Right renal cortex interstitium (tissue), 3 donors: ENCODE results near the gene ZFAND3. TPM values are rescaled to one million over a fixed set of nuclear protein-coding genes. Genes with fewer than 3 reads are reported as not detected.

Experiments used
- DNase-seq, 3 donors: peaks; one replicate each; pipeline ENCODE4 v3.0.0-alpha.2; 2013; ENCODE audit warnings: low read depth in 3 of 3, low spot score in 2 of 3
- polyA plus RNA-seq, 3 donors: library from polyadenylated mRNA; unstranded; fragments of 120-200 nt; gene quantifications; one replicate each; pipeline ENCODE4 v1.2.1, GENCODE V29; 2013; ENCODE audit not compliant: insufficient read length in 3 of 3

Gene ZFAND3
- polyA plus RNA-seq: 100 to 1,000 TPM; 164 to 166 (median 164) TPM

- peak; percentile 95 to 99 (median 96) for DNase-seq
These were observed at the start of gene ZFAND3 for GRCh38 chr6:37819177-37819801. Gene ZFAND3, plus strand, starts transcription at chr6:37819727. Its CDS starts 219 bp downstream, at chr6:37819946.

DNA sequence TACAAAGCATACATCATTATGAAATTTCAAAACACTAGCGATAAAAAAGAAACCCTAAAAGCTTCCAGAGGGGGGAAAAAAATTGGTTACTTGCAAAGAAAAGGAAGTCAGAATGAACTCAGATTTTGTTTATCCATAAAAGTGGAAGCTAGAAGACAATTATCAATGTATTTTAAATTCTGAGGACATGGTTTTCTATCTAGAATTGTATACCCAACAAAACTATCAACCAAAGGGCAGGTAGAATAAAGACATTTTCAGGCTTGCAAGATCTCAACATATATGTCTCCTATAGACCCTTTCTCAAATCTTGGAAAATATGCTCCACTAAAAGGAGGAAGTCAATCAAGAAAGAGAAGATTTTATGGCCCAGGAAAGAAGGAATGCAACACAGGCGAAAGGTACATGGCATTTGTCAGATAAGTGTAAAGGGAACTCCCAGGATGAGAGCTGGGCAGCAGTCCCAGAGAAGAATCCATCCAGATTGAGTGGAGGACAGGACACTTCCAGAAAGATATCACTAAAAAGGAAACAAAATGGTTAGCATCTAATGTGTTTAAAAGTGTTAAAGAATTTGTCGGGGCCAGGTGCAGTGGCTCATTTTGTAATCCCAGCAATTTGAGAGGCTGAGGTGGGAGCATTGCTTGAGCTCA, 45.4 kb upstream of the ZFAND3 start:
- DNase-seq: no peak

DNA sequence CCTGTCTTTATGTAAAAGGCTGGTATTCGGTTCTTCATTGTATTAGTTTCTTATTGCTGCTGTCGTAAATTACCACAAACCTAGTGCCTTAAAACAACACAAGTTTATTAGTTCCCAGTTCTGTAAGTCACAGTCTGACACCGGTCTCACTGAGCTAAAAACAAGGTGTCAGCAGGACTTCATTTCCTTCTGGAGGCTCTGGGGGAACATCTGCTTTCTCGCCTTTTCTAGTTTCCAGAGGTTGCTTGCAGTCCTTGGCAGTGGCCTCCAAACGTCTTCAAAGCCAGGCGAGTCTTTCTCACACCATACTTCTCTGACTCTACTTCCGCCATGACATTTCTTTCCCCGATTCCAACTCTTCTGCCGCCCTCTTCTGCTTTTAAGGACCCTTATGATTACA, 43.0 kb upstream of the ZFAND3 start:
- DNase-seq: no peak

- DNase-seq: no peak
These were observed 42.2 kb upstream of the ZFAND3 start for GRCh38 chr6:37777272-37777834.

GRCh38 chr6:37779111-37779800, 40.3 kb upstream of the ZFAND3 start:
- no peak for DNase-seq

- DNase-seq: no peak
These were observed 39.5 kb upstream of the ZFAND3 start for GRCh38 chr6:37779902-37780628.

DNA sequence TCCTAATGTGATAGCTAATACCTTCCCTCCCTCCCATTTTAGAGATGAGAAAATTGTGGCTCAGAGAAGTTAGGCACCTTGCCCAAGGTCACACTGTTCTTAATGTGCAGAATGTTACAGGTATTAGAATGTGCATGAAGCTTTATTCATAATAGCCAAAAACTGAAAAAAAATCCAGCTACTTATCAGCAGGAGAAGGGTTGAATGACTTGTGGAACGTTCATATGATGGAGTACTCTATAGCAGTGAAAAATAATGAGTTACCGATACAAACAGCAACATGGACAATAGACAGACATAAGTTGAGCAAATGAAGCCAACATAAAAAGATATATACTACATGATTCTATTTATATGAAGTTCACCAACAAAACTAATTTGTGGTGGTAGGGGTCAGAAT, 37.7 kb upstream of the ZFAND3 start:
- DNase-seq: no peak

GRCh38 chr6:37783025-37783855, 36.3 kb upstream of the ZFAND3 start:
- no peak for DNase-seq

GRCh38 chr6:37783856-37784584, 35.5 kb upstream of the ZFAND3 start:
- DNase-seq: no peak

GRCh38 chr6:37784585-37784967, 35.0 kb upstream of the ZFAND3 start:
- no peak for DNase-seq

- DNase-seq: no peak
These were observed 34.4 kb upstream of the ZFAND3 start for GRCh38 chr6:37785002-37785662.

DNA sequence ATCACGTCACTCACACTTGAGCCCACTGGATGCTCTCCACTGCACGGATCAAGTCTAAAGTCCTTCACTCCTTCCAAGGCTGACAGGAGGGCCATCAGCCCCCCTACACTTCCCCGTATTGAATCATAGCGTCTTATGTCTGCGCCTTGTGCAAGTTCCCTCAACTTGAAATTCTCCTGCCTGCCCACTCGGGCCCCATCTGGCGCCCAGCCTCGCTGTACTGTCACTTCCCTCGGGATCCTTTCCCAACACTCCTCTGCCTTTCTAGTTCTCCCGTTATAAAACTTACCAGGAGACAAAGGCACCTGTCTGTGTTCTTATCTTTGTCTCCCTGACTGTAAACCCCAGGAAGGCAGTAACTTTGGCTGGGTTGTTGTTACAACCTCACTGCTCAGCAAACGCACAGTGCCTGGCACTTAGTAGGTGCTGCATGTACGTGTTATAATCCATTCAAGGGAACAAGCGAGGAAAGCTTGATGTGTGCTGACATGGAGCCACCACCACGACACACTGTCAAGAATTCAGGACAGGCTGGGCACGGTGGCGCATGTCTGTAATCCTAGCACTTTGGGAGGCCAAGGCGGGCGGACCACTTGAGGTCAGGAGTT, 33.8 kb upstream of the ZFAND3 start:
- no peak for DNase-seq

DNA sequence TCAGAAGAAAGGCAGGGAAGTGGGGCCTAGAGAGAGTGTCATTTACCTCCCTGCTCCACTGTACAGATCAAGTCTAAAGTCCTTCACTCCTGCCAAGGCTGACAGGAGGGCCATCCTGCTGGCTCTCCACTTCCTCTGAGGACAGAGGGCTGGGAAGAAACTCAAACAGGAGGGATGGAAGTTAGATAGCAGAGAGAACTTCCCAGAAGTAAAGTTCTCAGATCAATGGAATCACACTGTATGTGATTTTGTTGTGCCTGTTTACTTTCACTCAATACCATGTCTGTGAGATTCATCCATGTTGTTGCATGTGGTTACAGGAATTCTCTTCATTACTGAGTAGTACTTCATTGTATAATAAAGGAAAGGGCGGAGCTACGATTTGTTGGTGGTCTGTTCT, 32.3 kb upstream of the ZFAND3 start:
- DNase-seq: no peak

DNA sequence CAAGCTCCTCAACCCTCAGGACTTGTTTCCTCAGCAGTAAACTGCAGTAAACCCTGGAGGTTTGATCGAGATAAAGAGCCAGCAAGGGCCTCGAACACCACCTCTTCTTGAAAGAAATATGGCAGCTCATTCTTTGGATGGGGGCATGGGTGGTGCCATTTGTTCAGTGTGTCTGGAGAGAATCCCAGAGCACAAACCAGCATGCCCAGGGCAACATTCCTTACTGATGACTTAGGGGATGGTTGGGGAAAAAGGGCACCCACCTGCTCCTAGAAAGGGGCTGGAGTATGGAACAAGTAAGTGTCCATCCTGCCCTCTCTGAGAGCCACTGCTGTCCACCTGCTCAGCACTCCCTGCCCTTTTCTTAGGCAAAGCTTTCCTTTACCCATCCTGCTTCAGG, 31.3 kb upstream of the ZFAND3 start:
- DNase-seq: no peak

GRCh38 chr6:37791156-37791919, 28.2 kb upstream of the ZFAND3 start:
- DNase-seq: no peak

DNA sequence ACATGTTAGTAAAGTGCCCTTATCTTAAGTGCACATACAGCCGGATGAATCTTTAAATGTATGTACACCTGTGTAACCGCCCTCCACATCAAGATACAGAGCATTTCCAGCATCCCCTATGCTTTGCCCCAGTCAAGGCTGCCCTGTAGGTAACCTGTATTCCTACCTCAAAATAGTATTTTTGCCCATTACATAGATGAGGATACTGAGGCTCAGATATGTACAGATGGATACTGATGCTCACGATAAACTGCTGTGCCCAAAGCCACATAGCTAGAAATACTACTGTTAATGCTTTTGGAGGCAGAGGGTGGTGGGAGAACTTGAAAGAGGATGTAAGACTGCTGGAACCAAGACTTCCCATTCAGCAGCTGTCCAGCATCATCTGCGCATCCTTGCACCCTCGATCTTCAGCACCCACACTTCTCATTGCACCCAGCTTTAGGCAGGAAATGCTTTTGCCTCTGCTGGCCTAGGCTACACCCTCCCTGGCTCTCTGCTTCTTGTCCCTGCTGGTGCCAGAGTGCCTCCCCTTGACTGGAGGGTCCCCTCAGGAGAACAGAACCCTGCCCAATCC, 27.0 kb upstream of the ZFAND3 start:
- no peak for DNase-seq

DNA sequence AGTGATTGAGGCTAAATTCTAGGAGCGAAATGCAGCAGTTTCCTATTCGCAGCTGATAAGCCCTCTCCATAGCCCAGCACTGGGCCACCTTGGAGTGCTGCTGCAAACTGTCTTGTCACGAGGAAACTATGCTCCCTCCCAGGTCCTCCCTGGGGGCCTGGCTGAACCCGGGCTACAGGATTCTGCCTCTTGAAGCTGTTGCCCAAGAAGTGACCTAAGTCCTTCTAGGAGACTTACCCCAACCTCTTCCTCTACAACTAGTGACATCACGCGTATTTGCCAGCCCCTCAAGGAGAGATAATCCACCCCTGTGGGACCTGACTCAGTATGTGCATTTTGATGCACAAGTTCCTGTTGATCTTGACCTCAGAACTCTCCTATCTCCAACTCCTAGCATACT, 26.5 kb upstream of the ZFAND3 start:
- no peak for DNase-seq
